GM18861 (cell line): ENCODE data around the gene C16orf46.
"Not testable (repeated sequence)": the region's sequence is repeated elsewhere in the genome, so short reads cannot be mapped to it uniquely, and the experiment has no call there.

ENCODE experiments used
- ATAC-seq: cut with Tn5 transposase; IDR thresholded peaks from one replicate; pipeline ENCODE4 v1.9.1; 2021; ENCODE audit not compliant: unreplicated experiment

Gene C16orf46, protein sequence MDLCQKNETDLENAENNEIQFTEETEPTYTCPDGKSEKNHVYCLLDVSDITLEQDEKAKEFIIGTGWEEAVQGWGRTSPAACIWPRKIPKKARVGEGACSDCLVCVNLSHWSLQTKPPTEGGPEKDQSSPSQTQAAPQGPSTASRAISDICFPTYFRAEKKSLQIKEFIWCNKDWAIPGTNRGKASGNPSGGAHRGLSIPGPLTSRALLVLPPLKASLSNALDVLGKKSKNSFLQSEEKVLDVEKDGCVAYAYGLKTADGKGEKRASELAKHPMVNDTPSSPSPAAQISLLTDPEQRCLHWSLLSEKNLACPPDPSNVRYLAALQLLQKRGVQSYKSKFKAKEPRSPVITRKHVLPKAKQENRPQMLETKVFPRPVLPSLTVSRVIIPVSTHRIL

DNA sequence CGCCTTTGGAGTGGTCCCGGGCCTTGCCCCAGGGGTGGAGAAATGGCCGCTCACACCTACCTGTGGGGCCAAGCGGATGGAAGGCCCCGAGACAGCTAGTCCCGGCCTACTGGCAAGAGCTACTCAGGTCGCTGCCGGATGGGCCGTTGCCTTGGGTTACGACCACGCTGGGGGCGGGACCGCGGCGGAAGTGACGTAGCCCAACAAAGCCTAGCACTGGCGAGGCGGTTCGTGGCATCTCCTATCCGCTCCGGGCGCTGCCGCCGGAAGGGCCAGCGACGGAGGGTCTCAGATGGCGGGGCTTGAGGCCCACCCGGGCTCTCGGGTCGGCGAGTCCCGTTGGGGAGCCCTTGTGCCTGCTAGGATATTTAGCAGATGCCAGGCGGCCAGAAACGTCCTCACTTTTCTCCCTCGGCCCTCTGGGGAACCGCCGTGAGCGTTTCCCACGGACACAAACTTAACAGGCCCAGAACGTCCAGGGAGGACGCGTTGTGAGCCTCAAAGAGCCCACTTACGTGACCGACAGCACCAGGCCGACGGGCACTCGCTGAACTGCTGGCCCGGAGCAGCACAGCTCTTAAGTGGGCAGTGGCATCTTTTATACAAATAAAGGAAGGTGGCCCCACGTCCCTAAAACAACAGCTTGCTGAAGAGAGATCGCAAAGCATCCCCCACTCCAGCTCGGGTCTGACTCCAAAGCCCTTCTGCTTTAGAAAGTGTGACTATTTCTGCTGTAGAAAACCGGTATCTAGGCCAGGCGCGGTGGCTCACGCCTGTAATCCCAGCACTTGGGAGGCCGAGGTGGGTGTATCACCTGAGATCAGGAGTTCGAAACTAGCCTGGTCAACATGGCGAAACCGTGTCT is at the start of gene C16orf46:
Gene C16orf46, minus strand, starts transcription at position 163 of the 865 bp plus-strand sequence. CDS start 13,283 bp downstream, outside the sequence.
- ATAC-seq = peak; percentile 94

DNA sequence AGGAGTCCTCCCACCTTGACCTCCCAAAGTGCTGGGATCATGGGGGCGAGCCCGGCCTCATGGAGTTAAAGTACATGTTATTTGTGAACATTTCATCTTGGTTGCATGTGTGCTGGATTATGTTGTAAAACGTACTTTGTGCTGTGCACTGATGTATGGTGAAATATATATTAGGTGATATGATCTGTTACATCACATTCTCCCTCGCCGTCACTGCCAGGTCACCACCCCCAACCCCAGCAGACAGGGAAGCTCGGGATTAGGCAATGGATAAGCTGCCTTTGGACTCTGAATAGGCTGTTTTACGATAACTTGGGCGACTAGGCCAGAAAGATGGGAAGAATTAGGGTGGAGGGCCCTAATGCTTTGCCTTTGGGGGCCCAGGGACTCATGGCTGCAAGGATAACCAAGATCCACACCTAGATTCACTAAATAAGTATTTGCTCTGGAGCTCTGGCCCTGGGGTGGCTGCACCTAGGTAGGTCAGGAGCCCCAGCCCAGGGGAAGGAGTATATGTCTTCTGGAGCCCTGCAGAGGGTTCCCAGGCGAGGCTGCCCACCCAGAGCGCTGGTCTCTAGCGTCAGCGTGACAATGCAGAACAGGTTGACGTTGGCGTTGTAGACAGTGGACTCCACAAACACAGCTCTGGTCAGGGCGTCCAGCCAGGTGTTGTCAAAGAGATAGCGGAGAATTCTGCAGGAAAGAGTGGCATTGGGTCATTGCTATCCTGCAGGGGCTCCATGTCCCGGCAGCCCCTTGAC is 46.2 kb upstream of the C16orf46 start:
- ATAC-seq = no peak

DNA sequence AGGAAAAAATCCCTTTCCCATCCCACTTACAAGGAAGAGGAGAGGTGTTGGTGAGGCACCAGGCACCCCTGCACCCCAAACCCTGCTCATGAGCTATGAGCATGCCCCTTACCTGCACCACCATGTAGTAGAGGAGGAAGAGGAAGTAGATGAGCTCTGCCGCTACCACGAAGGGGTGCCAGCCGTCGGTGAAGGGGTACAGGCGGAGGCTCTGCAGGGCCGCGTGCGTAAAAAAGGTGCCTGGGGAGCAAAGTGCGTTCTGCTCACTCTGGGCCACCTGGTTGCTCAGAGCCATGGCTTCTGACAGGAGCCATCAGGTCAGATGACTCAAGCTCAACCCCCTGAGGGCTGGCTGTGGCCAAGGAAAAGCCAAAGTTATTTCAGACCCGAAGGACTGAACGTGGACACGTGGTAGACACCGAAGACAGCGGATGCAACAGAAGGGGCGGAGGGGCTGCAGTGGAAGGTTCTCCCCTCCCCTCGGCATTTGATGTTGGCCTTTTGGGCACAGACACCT is 44.5 kb upstream of the C16orf46 start:
- ATAC-seq = no peak

DNA sequence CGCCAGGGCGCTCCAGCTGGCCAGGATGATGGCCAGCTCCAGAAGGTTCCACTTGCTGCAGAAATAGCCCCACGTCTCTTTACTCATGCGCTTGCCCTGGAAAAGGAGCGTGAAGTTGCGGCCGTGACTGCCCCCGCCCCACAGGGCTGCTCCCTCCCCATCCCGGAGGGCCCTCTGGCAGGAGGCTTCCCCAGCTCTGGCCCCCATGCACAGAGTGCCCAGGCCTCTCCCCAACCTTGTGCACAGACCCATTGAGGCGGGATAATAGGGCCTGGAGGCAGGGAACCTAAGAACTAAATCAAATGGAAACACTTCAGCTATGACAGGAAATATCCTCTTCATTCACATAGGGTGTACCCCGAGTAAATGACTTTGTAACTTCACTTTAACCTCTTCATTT is 40.4 kb upstream of the C16orf46 start:
- no peak for ATAC-seq

DNA sequence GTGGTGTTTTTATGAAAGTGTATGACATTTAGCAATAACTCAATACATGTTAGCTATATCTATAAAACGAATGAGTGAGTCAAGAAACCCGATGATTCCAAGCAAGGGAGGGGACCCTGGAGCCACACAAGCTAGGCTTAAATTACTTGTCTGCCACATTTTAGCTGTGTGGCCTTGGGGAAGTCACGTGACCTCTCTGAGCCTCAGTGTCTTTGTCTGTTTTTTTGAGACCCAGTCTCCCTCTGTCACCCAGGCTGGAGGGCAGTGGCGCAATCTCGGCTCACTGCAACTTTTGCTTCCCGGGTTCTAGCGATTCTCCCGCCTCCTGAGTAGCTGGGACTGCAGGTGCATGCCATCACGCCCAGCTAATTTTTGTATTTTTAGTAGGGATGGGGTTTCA is 39.2 kb upstream of the C16orf46 start:
- no peak for ATAC-seq

DNA sequence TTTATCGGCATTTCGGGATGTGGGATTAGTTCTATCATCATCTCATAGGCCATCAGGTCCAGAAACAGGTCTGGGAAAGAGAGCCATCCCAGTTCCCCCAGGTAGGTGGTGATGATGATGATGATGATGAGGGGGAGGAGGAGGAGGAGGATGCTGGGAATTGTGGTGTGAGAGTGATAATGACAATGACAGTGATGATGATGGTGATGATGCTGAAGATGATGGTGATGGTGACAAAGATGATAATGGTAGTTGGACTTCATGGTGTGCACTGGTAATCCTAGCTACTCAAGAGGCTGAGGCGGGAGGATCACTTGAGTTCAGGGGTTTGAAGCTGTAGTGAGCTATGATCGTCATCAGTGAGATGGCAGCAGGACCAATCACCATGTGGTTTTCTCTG is 35.4 kb upstream of the C16orf46 start:
- ATAC-seq = no peak

DNA sequence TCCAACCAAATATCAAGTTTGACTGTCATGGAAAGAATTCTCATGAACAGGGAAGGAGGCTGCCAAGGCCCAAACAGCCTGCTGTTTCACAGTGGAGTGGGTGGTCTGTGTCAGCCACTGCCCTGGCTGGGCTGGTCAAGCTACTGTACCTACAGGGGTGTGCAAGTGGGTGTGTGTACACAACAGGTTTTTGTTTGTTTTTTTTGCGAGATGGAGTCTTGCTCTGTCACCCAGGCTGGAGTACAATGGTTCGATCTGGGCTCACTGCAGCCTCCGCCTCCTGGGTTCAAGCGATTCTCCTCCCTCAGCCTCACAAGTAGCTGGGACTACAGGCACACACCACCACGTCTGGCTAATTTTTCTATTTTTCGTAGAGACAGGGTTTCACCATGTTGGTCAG is 32.2 kb upstream of the C16orf46 start:
- ATAC-seq = not testable (repeated sequence)

DNA sequence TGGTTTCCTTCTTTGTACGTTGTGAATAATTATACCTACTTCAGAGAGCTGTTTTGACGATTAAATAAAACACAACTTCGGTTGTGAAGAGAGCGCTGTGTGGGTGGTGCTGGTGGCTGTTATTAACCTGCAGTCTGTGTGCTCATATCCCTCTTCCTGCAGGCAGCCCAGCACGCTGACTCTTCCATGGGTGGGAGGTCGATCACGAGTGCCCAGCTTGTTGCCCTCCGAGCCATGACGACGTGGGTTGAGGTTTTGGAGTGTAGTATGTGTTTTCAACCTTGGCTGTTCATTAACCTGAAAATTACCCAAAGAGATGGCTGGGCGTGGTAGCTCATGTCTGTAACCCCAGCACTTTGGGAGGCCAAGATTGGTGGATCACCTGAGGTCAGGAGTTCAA is 30.5 kb upstream of the C16orf46 start:
- ATAC-seq = no peak

DNA sequence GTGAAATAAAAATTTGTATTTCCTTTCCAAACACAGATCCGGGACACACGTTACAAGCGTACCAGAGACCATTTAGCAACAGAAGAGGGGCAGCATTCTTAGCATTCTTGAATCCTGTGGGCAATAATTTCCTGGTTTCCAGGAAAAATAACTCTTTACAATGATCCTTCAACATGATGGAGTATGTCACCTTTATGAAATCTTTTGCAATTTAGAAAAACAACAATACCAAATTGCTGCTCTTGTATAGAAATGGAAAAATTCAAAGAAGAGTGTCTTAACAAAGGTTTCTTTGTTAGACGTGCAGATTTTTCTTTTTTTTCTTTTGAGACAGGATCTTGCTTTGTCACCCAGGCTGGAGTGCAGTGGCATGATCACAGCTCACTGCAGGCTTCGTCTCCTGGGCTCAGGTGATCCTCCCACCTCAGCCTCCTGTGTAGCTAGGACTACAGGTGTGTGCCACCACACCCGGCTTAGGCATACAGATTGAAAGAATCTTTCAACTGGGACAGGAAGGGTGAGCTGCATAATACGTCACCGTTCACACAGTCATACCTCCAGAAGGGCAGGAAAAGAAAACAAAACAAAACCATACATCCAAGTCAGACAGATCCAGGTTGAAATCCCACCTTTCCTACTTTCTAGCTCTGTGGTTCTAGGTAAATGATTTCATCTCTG is 29.9 kb upstream of the C16orf46 start:
- no peak for ATAC-seq

DNA sequence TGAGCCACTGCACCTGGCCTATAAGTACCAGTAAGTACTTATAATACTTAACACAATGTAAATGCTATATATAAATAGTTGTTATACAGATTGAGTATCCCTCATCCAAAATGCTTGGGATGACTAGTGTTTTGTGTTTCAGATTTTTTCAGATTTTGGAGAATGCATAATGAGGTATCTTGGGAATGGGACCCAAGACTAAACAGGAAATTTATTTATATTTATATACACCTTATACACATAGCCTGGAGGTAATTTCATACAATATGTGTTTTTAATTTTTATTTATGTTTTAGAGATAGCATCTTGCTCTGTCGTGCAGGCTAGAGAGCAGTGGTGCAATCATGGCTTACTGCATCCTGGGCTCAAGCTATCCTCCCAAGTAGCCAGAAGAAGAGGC is 28.9 kb upstream of the C16orf46 start:
- ATAC-seq = no peak

DNA sequence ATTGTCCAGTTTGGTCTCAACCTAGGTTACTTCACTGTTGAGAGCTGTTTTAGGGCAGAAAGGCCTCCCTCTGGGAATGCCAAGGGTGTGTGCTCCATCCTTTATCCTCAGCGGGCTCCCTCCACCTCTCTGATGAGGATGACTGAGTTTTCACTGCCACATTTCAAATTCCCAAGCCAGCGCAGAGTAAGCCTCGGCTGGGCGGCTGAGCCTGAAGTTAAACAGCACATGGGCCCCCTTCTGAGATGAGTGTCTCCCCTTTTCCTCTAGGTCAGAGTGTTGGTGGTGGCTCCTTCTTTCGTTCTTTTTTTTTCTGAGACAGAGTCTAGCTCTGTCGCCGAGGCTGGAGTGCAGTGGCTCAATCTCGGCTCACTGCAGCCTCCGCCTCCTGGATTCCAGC is 24.7 kb upstream of the C16orf46 start:
- no peak for ATAC-seq

DNA sequence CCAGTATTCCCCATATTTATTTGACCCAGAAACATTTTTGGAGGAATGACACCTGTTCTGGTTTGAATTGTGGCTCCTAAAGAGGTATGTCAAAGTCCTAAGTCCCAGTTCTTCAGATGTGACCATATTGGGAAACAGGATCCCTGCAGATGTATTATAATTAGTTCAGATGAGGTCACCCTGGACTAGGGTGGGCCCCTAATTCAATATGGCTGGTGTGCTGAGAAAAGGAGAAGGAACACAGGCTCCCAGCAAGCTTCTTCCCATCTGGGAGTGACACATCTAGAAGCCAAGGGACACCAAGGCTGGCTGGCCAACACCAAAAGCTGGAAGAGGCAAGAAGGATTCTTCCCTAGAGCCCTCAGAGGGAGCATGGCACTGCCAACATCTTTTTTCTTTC is 22.9 kb upstream of the C16orf46 start:
- ATAC-seq = no peak

DNA sequence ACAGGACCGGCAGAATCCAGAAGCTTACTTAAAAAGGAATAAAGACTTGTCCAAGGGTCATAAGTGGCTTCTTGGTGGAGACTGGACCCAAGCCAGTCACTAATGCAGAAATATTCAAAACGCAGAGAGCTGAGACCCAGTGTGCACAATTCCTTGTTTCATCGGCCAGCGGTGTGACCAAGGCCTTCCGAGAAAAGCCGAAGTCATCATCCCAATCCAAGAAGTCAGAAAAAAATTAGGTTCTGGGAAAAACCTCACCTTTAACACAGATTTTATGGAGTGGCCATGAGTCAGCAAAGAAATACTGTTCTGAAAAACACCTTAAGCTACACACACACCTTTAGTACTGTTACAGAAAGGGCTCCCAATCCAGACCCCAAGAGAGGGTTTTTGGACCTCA is 20.2 kb upstream of the C16orf46 start:
- no peak for ATAC-seq

DNA sequence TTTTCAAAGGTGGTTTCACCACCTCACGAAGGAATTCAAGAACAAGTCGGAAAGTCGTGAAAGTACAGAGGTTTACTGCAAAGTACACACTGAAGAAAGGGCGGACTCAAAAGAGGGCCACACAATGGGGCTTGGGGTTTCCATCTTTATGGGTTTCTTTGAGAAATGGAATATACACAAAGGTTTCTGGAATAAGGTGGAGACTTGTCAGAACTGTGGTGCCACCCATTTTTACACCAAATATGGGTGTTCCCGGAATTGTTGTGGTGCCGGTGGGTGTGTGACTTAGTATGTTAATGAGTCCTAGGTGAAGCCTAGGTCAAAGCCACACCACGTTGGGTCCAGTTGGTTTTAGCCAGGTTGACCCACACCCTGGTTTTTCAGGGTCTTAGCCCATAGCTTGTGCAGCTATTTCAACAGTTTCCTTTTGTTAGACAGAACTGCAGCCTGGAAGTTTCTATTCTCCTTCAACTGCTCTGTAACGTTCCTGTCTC is 19.7 kb upstream of the C16orf46 start:
- ATAC-seq = no peak

DNA sequence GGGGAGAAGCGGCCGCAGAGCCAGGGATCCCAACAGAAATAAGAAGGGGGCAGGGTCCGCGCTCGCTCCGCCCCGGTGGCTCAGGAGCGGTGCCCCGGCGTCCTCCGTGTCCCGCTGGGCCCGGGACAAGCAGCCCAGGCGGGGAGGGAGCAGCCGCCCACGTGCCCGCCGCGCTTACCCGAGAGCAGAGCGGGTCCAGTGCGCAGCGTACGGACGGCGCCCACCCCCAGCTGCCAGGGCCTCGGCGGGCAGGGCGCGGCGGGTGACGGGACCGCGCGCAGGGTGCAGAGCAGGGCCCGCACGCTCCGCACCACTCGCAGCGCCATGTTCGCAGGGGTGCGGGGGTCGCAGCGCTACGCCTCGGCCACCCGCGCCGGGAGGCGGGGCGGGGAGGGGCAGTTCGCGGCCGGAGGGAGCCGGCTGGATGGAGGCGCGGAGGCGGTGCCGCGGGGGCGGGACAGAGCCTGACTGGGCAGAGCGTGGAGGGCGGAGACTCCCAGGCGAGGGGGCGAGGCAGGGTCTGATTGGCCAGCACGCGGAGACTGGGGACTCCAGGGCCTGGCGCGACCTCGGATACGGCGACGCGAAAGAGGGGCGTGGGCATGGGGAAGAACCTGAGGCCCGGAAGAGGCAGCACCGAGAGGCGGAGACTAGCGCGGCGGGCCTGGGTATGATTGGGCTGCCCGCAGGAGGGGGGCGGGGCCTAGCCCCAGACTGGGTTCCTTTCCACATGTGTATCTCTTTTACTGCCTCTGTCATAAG is 19.1 kb upstream of the C16orf46 start, which contains the start of gene GCSH:
Gene GCSH, minus strand, starts transcription at position 443 of the 762 bp plus-strand sequence. Its CDS starts 117 bp downstream, at position 326.
- ATAC-seq = peak; percentile 97

DNA sequence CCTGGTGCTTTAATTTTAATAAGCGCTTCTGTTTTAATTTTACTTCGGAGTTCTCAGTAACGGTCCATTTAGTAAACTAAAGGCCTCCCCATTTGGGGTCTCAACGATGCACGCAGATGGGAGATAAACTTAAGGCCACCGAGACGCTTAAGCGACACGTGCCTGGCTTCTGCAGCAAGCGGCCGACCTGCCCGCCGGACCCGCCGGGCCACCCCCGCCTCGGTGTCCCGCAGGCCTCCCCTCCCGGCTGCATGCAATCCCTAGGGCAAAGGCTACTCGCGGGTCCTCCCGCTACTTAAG is 18.6 kb upstream of the C16orf46 start:
- ATAC-seq = no peak

DNA sequence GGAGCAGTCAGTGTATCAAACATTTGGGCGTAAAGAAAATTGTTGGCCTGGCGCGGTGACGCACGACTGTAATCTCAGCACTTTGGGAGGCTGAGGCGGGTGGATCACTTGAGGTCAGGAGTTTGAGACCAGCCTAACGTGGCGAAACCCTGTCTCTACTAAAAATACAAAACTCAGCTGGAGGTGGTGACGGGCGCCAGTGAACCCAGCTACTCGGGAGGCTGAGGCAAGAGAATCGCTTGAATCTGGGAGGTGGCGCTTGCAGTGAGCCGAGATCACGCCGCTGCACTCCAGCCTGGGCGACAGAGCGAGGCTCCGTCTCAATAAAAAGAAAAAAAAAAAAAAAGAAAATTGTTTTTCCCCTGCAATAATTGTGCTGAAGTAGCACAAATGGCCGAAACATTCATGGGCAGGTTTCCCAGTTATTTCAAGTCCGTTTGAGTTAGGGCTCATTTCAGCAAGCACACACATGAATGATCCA is 17.8 kb upstream of the C16orf46 start:
- no peak for ATAC-seq

DNA sequence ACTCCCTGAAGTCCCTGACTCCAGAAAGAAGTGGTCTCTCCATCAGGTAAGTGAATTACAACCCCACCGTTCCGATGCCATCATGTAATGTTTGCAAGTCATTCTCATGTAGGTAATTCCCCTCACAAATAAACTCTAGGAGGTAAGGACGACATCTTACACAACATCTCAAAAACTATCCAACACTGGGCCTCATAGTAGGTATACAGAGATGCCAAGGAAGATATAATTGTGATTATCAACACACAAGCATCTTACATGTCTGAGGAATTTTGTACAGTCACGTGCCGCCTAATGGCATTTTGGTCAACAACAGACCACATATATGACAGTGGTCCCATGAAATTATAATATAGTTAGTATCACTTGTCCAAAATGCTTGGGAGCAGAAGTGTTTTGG is 11.8 kb upstream of the C16orf46 start:
- no peak for ATAC-seq

DNA sequence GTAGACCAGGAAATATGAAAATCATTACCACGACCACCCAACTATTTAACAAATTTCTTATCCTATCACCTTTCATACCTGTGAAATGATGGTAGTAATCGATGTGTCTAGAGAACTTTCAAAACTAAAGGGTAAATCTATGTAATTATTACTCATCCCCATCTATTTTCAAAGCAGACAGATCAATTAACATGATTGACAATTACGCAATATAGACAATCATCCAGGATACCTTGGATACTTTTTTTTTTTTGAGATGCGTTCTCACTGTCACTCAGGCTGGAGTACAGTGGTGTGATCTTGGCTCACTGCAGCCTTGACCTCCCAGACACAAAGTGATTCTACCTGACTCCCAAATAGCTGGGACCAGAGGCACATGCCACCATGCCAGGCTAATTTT is 4.0 kb upstream of the C16orf46 start:
- no peak for ATAC-seq

DNA sequence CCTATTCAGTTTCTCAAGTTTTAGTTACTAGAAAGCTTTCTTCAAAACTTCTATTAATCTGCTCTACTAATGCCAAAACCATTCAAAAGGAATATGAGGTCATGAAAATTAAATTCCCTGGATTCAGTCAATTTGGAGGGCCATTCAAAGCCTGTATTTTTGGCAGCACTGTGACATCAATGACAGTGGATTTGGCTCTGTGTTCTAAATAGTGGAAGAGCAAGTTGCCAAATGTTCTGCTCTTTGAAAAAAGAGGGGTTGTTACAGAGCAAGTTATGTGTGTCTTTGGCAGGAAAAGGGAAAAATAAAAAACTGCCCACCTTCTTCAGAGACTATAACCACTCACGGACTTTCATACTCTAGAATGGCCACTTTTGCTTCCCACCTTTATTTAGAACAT is 3.2 kb upstream of the C16orf46 start:
- ATAC-seq = no peak
